Large intestine (tissue), 3 donors: ENCODE data around the gene EPHB4. TPM values are rescaled to one million over a fixed set of nuclear protein-coding genes. Genes with fewer than 3 reads are reported as not detected.
"Not testable (repeated sequence)": the region's sequence is repeated elsewhere in the genome, so short reads cannot be mapped to it uniquely, and the experiment has no call there.

Experiments used
- DNase-seq, 2 donors: peaks; one replicate each; pipeline versions ENCODE4 v3.0.0 to v3.0.0-alpha.2; 2013
- H3K27ac ChIP-seq: one replicate; pipeline ENCODE4 v1.5.1; 2013; ENCODE audit warnings: low read length
- H3K27me3 ChIP-seq: 2 replicates; pipeline ENCODE4 v1.6.1; 2013; ENCODE audit warnings: low read length; ENCODE audit not compliant: control insufficient read depth, insufficient read depth
- H3K36me3 ChIP-seq: 2 replicates; pipeline ENCODE4 v1.6.1; 2013; ENCODE audit warnings: low read length; ENCODE audit not compliant: control insufficient read depth, insufficient read depth
- H3K4me1 ChIP-seq: one replicate; pipeline ENCODE4 v1.6.1; 2013; ENCODE audit warnings: low read length; ENCODE audit not compliant: control insufficient read depth, insufficient read depth
- H3K4me3 ChIP-seq: one replicate; pipeline ENCODE4 v1.5.1; 2013; ENCODE audit warnings: low read length
- H3K9me3 ChIP-seq: one replicate; pipeline ENCODE4 v1.6.1; 2013; ENCODE audit warnings: mild to moderate bottlenecking, low read depth, low read length, moderate library complexity; ENCODE audit not compliant: control insufficient read depth
- WGBS: methylation state at CpG from one replicate; pipeline ENCODE4 v1.1.5; 2013; ENCODE audit warnings: low lambda C conversion rate; ENCODE audit not compliant: insufficient coverage; 5-methylcytosine and 5-hydroxymethylcytosine counted together
- polyA plus RNA-seq: library from polyadenylated mRNA; unstranded; fragments of 120-200 nt; gene quantifications from one replicate; pipeline ENCODE4 v1.2.1, GENCODE V29; 2013

The EPHB4 gene
- polyA plus RNA-seq, 1 donor = 30.4 TPM

DNA sequence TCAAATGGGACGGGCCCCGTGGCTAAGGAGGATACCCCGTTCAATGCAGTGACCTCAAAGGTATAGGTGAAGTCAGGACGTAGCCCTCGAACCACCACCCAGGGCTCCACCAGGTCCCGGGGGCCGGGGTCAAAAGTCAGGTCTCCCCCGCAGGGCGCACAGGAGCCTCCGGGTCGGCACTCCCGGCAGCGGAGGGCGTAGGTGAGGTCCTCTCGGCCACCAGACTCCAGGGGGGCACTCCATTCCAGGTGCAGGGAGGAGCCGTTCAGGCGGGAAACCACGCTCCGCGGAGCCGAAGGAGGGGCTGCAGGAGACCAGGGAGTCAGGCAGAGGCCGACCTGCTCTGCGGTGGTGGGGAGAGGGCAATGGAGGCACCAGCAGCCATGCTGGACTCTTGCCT is 7.7 kb downstream of the EPHB4 start:
- no peaks in the 10 kb centered on the region for H3K27me3 ChIP-seq
- no CpG with 5 or more reads among the region's 23 CpGs for WGBS
- H3K9me3 ChIP-seq = peaks cover 7% of the 10 kb centered on the region
- H3K36me3 ChIP-seq = peaks cover 81% of the 10 kb centered on the region
- peaks cover under 1% of the 10 kb centered on the region for H3K4me1 ChIP-seq
- no peak overlapping the region for H3K4me3 ChIP-seq
- H3K27ac ChIP-seq = no peak overlapping the region
- no peak for DNase-seq

- no peak for DNase-seq
- Histone ChIP-seq H3K27ac (no peak overlapping the region), H3K9me3 (peaks cover 7% of the 10 kb centered on the region), H3K4me3 (no peak overlapping the region), H3K36me3 (peaks cover 80% of the 10 kb centered on the region), H3K4me1 (no peaks in the 10 kb centered on the region), H3K27me3 (no peaks in the 10 kb centered on the region)
- 100% methylated on average over 1 of the region's 6 CpGs for WGBS
These were observed 8.5 kb downstream of the EPHB4 start for GRCh38 chr7:100818825-100819224.

- no peak overlapping the region for H3K27ac ChIP-seq
- no peak overlapping the region for H3K4me3 ChIP-seq
- H3K27me3 ChIP-seq = no peaks in the 10 kb centered on the region
- peaks cover 80% of the 10 kb centered on the region for H3K36me3 ChIP-seq
- peaks cover 7% of the 10 kb centered on the region for H3K9me3 ChIP-seq
- H3K4me1 ChIP-seq = no peaks in the 10 kb centered on the region
- 100% methylated on average over 2 of the region's 9 CpGs for WGBS
- DNase-seq = no peak
These were observed 9.0 kb downstream of the EPHB4 start for GRCh38 chr7:100818366-100818765.

DNA sequence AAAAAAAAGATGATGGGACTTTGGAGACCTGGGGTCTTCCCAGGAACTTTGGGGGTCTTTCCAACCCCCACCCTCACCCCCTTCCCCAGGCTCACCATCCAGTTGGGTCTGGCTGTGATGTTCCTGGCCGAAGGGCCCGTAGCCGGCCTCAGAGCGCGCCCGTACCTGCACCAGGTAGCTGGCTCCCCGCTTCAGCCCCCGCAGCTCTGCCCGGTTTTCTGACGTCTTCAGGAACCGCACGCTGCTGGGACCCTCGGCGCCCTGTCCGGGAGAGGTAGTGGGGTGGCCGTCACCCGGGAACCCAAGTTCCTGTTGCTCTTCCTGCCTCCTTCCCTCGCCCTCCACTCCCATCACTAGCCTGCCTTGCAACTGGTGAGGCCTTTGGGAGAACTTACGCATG is 10.2 kb downstream of the EPHB4 start:
- no peak overlapping the region for H3K27ac ChIP-seq
- H3K27me3 ChIP-seq = no peaks in the 10 kb centered on the region
- H3K36me3 ChIP-seq = peaks cover 80% of the 10 kb centered on the region
- DNase-seq = no peak
- WGBS = no CpG with 5 or more reads among the region's 19 CpGs
- no peaks in the 10 kb centered on the region for H3K4me1 ChIP-seq
- peaks cover 3% of the 10 kb centered on the region for H3K9me3 ChIP-seq
- H3K4me3 ChIP-seq = no peak overlapping the region

- peak in 1 of 2 donors; percentile 45 for DNase-seq
- peaks cover 78% of the 10 kb centered on the region for H3K36me3 ChIP-seq
- H3K4me1 ChIP-seq, H3K4me3 ChIP-seq, H3K27ac ChIP-seq, H3K27me3 ChIP-seq, H3K9me3 ChIP-seq: not testable (repeated sequence)
- no CpG with 5 or more reads among the region's 16 CpGs for WGBS
These were observed 10.8 kb downstream of the EPHB4 start for GRCh38 chr7:100816515-100816914.

- WGBS = no CpG with 5 or more reads among the region's 22 CpGs
These were observed 14.6 kb downstream of the EPHB4 start for GRCh38 chr7:100812729-100813128.

DNA sequence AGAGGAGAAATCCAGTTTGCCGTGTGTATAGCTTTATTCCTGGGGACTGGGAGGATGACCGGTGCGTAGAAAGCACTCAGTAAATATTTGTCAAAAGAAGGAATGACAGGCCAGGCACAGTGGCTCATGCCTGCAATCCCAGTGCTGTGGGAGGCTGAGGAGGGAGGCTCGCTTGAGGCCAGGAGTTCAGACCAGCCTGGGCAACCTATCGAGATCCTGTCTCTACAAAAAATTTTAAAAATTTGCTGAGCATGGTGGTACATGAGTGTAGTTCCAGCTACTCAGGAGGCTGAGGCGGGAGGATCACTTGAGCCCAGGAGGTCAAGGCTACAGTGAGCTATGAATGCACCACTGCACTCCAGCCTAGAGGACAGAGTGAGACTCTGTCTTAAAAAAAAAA is 15.8 kb downstream of the EPHB4 start:
- H3K4me1 ChIP-seq = no peaks in the 10 kb centered on the region
- no peak overlapping the region for H3K27ac ChIP-seq
- no peaks in the 10 kb centered on the region for H3K9me3 ChIP-seq
- DNase-seq = no peak
- H3K4me3 ChIP-seq = no peak overlapping the region
- no peaks in the 10 kb centered on the region for H3K27me3 ChIP-seq
- H3K36me3 ChIP-seq = peaks cover 83% of the 10 kb centered on the region
- WGBS = no CpG with 5 or more reads among the region's 6 CpGs

More at GRCh38 chr7:100812729-100813128, 14.6 kb downstream of the EPHB4 start:
- Histone ChIP-seq H3K27ac (no peak overlapping the region), H3K9me3 (peaks cover 3% of the 10 kb centered on the region), H3K27me3 (no peaks in the 10 kb centered on the region), H3K4me1 (no peaks in the 10 kb centered on the region), H3K4me3 (no peak overlapping the region), H3K36me3 (peaks cover 81% of the 10 kb centered on the region)
- no peak for DNase-seq

DNA sequence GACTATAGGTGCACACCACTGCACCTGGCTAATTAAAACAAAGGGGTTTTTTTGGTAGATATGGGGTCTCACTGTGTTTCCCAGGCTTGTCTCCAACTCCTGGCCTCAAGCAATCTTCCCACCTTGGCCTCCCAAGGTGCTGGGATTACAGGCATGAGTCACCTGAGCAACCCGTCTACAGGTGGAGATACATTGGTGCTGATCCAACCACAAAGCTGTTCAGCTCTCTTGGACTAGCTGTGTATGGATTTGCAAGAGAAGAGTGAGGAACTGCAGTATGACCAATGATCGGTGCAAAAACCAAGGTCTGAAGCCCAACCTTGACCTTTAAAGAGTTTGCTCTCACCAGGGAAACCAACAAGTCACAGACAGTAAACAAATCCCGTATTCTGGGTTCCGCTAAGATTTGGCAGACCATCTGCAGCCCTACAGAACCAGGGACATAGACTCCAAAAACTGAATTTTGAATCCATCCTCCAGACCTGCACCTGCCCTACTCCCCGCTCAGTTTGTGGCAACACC is 18.9 kb downstream of the EPHB4 start:
- no peak overlapping the region for H3K27ac ChIP-seq
- peaks cover 81% of the 10 kb centered on the region for H3K36me3 ChIP-seq

DNA sequence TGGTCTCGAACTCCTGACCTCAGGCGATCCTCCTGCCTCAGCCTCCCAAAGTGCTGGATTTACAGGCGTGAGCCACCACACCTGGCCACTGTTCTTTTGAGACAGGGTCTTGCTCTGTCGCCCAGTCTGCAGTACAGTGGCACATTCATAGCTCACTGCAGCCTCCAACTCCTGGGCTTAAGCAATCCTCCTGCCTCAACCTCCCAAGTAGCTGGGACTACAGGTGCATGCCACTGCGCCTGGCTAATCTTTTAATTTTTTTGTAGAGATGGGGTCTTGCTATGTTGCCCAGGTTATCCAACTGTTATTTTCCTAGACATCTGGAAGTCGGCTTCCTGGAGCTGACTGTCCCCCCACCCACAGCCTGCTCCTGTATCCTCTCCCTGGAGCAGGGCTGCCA is 20.4 kb downstream of the EPHB4 start:
- not testable (repeated sequence) for H3K4me3 ChIP-seq, H3K27me3 ChIP-seq, DNase-seq, H3K27ac ChIP-seq, H3K9me3 ChIP-seq
- Histone ChIP-seq H3K4me1 (peaks cover 20% of the 10 kb centered on the region), H3K36me3 (peaks cover 72% of the 10 kb centered on the region)
- no CpG with 5 or more reads among the region's 6 CpGs for WGBS

More for the DNA sequence above, 18.9 kb downstream of the EPHB4 start:
- no peak overlapping the region for H3K4me3 ChIP-seq
- no peak for DNase-seq
- H3K4me1 ChIP-seq = peaks cover 5% of the 10 kb centered on the region
- no peaks in the 10 kb centered on the region for H3K9me3 ChIP-seq
- no CpG with 5 or more reads among the region's 5 CpGs for WGBS
- H3K27me3 ChIP-seq = no peaks in the 10 kb centered on the region

- H3K9me3 ChIP-seq = no peaks in the 10 kb centered on the region
- peaks cover 25% of the 10 kb centered on the region for H3K4me1 ChIP-seq
- H3K4me3 ChIP-seq = no peak overlapping the region
- no CpG with 5 or more reads among the region's 9 CpGs for WGBS
- peaks cover 68% of the 10 kb centered on the region for H3K36me3 ChIP-seq
- no peak overlapping the region for H3K27ac ChIP-seq
- no peaks in the 10 kb centered on the region for H3K27me3 ChIP-seq
- no peak for DNase-seq
These were observed 21.0 kb downstream of the EPHB4 start for GRCh38 chr7:100806276-100806675.

DNA sequence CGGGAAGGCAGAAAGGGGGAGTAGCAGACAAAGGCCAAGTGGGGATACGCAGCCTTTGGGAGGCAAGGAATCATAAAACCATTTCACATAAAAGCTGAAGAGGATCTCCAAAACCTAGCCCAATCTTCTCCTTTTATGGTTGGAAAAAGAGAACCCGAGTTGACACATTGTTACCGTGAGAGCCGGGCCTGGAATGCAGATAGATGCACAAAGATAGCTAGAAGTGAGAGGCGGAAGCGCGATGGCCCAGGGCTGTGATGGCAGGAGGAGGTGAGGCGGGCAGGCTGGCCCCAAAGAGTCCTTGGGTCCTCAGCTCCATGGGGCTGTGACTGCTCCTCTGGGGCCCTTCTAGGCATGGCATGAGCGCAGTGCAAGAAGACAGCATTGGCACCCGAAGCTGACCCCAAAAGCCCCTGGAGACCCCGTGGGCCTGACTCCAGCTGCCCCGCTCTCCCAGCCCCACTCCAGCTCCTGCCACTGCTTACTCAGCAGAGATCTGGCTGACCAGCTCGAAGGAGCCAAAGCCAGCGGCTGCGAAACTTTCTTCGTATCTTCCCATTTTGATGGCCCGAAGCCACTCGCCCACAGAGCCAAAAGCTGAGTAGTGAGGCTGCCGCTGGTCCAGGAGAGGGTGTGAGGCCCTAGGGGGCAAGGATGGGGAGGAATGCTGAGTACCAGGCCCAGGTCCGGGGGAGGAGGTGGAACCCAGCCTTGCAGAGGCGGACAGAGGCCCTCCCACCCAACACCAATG is 22.5 kb downstream of the EPHB4 start:
- H3K36me3 ChIP-seq = peaks cover 58% of the 10 kb centered on the region
- no peak for DNase-seq

More for the DNA sequence above, 22.5 kb downstream of the EPHB4 start:
- H3K4me3 ChIP-seq = no peak overlapping the region
- no peaks in the 10 kb centered on the region for H3K27me3 ChIP-seq
- H3K4me1 ChIP-seq = peaks cover 33% of the 10 kb centered on the region
- H3K9me3 ChIP-seq = no peaks in the 10 kb centered on the region
- no peak overlapping the region for H3K27ac ChIP-seq
- WGBS = 100% methylated on average over 1 of the region's 22 CpGs
